Measurements from ENCODE around the gene GLIPR1.

- no peak for TF ChIP-seq CTCF (IDR thresholded peaks at IDR 0.05; ENCODE audit: insufficient read depth, low read length)
- TF ChIP-seq POLR2AphosphoS5 (IDR thresholded peaks at IDR 0.05; ENCODE audit: low read depth): no peak
- TF ChIP-seq SPI1 (IDR thresholded peaks at IDR 0.05; ENCODE audit: borderline replicate concordance, low read depth): no peak
- TF ChIP-seq REST (IDR thresholded peaks at IDR 0.05; ENCODE audit: insufficient replicate concordance, low read depth): no peak
Measured at GRCh38 chr12:75529826-75530225, 49.3 kb downstream of the GLIPR1 start.
